Esophagus muscularis mucosa (tissue), 4 donors: ENCODE results near the gene CDK5RAP2. TPM values are rescaled to one million over a fixed set of nuclear protein-coding genes. Genes with fewer than 3 reads are reported as not detected.

Experiments
- DNase-seq: peaks from one replicate; pipeline ENCODE4 v3.0.0-alpha.2; 2017; ENCODE audit errors: extremely low spot score
- H3K27ac ChIP-seq, 4 donors: fragments of 200-600 bp; sonication (generic); replicated peaks in 1 of 4; 1 replicate in 3 of 4; 2 replicates in 1 of 4; pipeline ENCODE4 v1.5.1; 2016 to 2019; ENCODE audit warnings: mild to moderate bottlenecking in 1 of 4
- H3K27me3 ChIP-seq, 4 donors: fragments of 200-600 bp; sonication (generic); one replicate each; pipeline versions ENCODE4 v1.5.1 to v1.6.0; 2016 to 2019
- H3K36me3 ChIP-seq, 4 donors: fragments of 200-600 bp; sonication (generic); one replicate each; pipeline ENCODE4 v1.5.1; 2016 to 2019
- H3K4me1 ChIP-seq, 4 donors: fragments of 200-600 bp; sonication (generic); one replicate each; pipeline ENCODE4 v1.5.1; 2016 to 2019
- H3K4me3 ChIP-seq, 4 donors: fragments of 200-600 bp; sonication (generic); 1 replicate in 2 of 4; 2 replicates in 2 of 4; pipeline ENCODE4 v1.5.1; 2016 to 2019; ENCODE audit warnings: mild to moderate bottlenecking in 4 of 4, moderate library complexity in 1 of 4
- H3K9me3 ChIP-seq, 4 donors: fragments of 200-600 bp; sonication (generic); 1 replicate in 3 of 4; 2 replicates in 1 of 4; pipeline ENCODE4 v1.5.1; 2016 to 2019
- EP300 ChIP-seq: sonication (generic); formaldehyde crosslinking; IDR thresholded peaks from one replicate; pipeline ENCODE4 v1.6.1; 2017; ENCODE audit warnings: antibody characterized with exemption
- POLR2A ChIP-seq: fragments of 450-650 bp; IDR thresholded peaks from one replicate; pipeline ENCODE4 v1.6.1; 2017; ENCODE audit warnings: antibody characterized with exemption, moderate library complexity, mild to moderate bottlenecking, low read depth
- POLR2AphosphoS5 ChIP-seq, 2 donors: sonication (generic); formaldehyde crosslinking; IDR thresholded peaks; one replicate each; pipeline ENCODE4 v1.6.1; 2017; ENCODE audit warnings: antibody characterized with exemption in 2 of 2
- WGBS: methylation state at CpG from one replicate; pipeline ENCODE4 v1.1.5; 2018; 5-methylcytosine and 5-hydroxymethylcytosine counted together
- intact Hi-C: fragments of 100-400 bp; cut with DNase I; formaldehyde crosslinking; loops from one replicate; pipeline ENCODE4 v1.15.1; 2023
- total RNA-seq, 4 donors: library from RNA; depleted of rRNA; stranded (reverse); fragments of >200 nt; gene quantifications; one replicate each; pipeline versions ENCODE4 v1.1.0 to v1.2.1, GENCODE V29; 2016
- TF ChIP-seq, protein P1 (sequence below), 3 experiments: fragments of 200-600 bp in 2 of 3; fragments of 450-650 bp in 1 of 3; sonication (generic) in 2 of 3; IDR thresholded peaks; one replicate each; pipeline ENCODE4 v1.5.1; 2017 to 2019; ENCODE audit warnings: antibody characterized with exemption in 3 of 3, mild to moderate bottlenecking in 2 of 3, moderate library complexity in 1 of 3

CDK5RAP2 gene
- total RNA-seq, 4 donors from 2014 or later, result 34.6 to 38.6 (median 36.7) TPM

DNA sequence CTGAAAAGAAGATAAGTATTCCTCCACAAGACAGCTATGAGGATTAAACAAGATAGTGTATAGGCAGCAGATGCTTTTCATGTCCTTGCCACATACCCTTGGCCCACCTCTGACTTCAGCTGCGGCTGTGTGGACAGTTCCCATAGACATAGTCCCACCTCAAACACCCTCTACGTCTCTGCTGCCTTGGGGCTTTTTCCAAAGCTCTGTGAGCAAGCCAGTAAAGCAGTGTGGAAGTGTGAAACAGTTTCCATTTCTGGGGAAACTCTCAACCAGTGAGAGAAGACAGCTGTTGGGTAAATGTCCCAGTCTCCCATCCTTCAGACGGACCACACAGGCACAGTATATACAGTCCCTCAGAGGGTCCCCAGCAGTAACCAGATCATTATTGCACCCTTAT lies 125.5 kb downstream of the CDK5RAP2 start:
- Histone ChIP-seq H3K36me3 (peaks cover 30 to 80% (median 58%) of the 10 kb centered on the region in 4 donors), H3K4me3 (no peak overlapping the region), H3K27me3 (no peaks in the 10 kb centered on the region), H3K9me3 (peaks cover 0 to 5% (median 1%) of the 10 kb centered on the region in 4 donors), H3K4me1 (no peaks in the 10 kb centered on the region), H3K27ac (no peak overlapping the region)
- intact Hi-C loops, result no loop called here
- no peak for DNase-seq
- TF ChIP-seq EP300, result no peak
- TF ChIP-seq POLR2AphosphoS5 (IDR thresholded peaks at IDR 0.05), result no peak
- TF ChIP-seq POLR2A, result no peak
- TF ChIP-seq, protein P1, sequence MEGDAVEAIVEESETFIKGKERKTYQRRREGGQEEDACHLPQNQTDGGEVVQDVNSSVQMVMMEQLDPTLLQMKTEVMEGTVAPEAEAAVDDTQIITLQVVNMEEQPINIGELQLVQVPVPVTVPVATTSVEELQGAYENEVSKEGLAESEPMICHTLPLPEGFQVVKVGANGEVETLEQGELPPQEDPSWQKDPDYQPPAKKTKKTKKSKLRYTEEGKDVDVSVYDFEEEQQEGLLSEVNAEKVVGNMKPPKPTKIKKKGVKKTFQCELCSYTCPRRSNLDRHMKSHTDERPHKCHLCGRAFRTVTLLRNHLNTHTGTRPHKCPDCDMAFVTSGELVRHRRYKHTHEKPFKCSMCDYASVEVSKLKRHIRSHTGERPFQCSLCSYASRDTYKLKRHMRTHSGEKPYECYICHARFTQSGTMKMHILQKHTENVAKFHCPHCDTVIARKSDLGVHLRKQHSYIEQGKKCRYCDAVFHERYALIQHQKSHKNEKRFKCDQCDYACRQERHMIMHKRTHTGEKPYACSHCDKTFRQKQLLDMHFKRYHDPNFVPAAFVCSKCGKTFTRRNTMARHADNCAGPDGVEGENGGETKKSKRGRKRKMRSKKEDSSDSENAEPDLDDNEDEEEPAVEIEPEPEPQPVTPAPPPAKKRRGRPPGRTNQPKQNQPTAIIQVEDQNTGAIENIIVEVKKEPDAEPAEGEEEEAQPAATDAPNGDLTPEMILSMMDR (IDR thresholded peaks at IDR 0.05), result no peak
- WGBS, result 78% methylated on average over 3 of the region's 3 CpGs

DNA sequence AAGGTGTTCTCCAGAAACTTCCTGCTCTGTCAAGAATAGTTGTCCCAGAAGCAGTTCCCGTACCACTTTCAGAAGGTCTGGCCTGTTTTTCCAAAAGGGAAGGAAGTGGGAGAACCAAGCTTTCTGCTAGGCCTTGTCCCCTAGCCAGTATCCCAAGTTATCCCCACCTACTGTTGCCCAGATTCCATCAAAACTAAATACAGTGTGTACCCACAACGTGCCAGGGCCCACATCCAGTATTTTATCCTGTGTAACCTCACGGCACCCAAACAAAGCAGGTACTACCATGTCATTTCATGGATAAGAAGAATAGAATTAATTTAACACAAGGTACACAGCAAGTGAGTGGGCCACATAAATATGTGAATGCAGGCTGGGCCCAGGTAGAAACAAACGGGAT lies 126.2 kb downstream of the CDK5RAP2 start:
- DNase-seq, result no peak
- Histone ChIP-seq H3K27me3 (no peaks in the 10 kb centered on the region), H3K27ac (no peak overlapping the region), H3K9me3 (peaks cover 0 to 5% (median 1%) of the 10 kb centered on the region in 4 donors), H3K4me3 (no peak overlapping the region), H3K36me3 (peaks cover 30 to 79% (median 56%) of the 10 kb centered on the region in 4 donors), H3K4me1 (no peaks in the 10 kb centered on the region)
- TF ChIP-seq POLR2A (no peak), POLR2AphosphoS5 (IDR thresholded peaks at IDR 0.05) (no peak), EP300 (no peak)
- TF ChIP-seq, protein P1 (IDR thresholded peaks at IDR 0.05), result no peak
- intact Hi-C loops, result no loop called here
- 94% methylated on average over 4 of the region's 4 CpGs for WGBS

DNA sequence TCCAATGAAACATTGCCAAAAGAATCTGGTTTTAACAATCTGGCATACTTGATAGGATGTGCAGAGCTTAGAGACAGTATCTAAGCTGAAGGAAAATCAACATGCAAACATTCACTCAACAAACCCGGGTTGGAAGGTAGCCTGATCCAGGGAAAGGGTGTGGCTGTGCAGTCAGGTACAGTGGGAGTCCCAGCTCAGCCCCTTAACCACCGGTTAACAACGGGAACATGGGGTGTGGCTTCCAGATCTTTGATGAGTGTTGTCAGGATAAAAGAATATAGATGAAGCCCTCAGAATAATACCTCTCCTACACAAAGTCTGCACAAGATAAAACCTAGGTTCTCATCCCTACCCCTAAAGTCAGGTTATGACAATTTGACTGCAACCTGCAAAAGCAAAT lies 127.3 kb downstream of the CDK5RAP2 start:
- Histone ChIP-seq H3K9me3 (peaks cover 0 to 5% (median 1%) of the 10 kb centered on the region in 4 donors), H3K27me3 (no peaks in the 10 kb centered on the region), H3K27ac (no peak overlapping the region), H3K4me1 (no peaks in the 10 kb centered on the region), H3K4me3 (no peak overlapping the region), H3K36me3 (peaks cover 25 to 76% (median 45%) of the 10 kb centered on the region in 4 donors)
- intact Hi-C loops, result no loop called here
- no peak for TF ChIP-seq POLR2A
- TF ChIP-seq, protein P1 (IDR thresholded peaks at IDR 0.05), result no peak
- TF ChIP-seq POLR2AphosphoS5 (IDR thresholded peaks at IDR 0.05), result no peak
- no peak for TF ChIP-seq EP300
- DNase-seq, result no peak
- WGBS, result 82% methylated on average over 3 of the region's 3 CpGs

DNA sequence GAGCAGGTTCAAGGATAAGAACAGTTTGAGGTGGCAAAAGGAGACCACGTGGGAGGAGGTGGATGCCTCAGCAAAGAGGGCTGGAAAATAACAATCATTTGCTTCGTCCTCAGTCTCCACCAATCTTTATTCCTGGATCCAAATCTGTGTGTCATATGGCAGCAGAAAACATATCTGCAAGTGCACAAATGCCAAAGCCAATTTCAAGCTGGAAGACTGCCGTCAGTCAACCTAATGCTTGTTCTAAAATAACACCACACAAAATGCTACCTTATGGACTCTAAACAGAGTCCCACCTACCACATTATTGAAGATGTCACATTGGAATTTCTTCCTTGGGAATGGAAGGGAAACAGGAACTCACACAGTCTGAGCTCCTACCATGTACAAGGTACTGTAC lies 129.1 kb downstream of the CDK5RAP2 start:
- H3K4me1 ChIP-seq, result no peaks in the 10 kb centered on the region
- TF ChIP-seq POLR2A (no peak), EP300 (no peak), POLR2AphosphoS5 (IDR thresholded peaks at IDR 0.05) (no peak)
- TF ChIP-seq, protein P1 (IDR thresholded peaks at IDR 0.05), result no peak
- peaks cover 0 to under 1% (median 0%) of the 10 kb centered on the region in 4 donors for H3K9me3 ChIP-seq
- intact Hi-C loops, result no loop called here
- no peaks in the 10 kb centered on the region for H3K27me3 ChIP-seq
- peaks cover 17 to 76% (median 37%) of the 10 kb centered on the region in 4 donors for H3K36me3 ChIP-seq
- H3K27ac ChIP-seq, result no peak overlapping the region
- no peak for DNase-seq
- WGBS, result 81% methylated on average over 3 of the region's 3 CpGs
- no peak overlapping the region for H3K4me3 ChIP-seq

DNA sequence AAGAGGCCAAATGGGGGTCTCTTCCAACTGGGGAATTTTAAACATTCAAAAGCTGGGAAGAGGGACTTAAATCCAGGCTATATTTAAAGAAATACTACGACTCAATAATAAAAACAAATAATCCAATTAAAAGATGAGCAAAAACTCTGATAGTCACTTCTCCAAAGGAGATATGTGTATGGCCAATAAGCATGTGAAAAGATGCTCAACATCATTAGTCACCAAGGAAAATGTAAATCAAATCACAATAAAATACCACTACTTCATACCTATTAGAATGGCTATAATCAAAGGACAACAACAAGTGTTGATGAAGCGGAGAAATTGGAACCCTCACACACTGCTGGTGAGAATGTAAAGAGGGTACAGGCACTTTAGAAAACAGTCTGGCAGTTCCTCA lies 130.4 kb downstream of the CDK5RAP2 start:
- Histone ChIP-seq H3K36me3 (peaks cover 14 to 75% (median 37%) of the 10 kb centered on the region in 4 donors), H3K4me1 (no peaks in the 10 kb centered on the region), H3K27me3 (no peaks in the 10 kb centered on the region), H3K9me3 (no peaks in the 10 kb centered on the region), H3K27ac (no peak overlapping the region), H3K4me3 (no peak overlapping the region)
- 90% methylated on average over 2 of the region's 2 CpGs for WGBS
- TF ChIP-seq POLR2AphosphoS5 (IDR thresholded peaks at IDR 0.05), result no peak
- TF ChIP-seq, protein P1 (IDR thresholded peaks at IDR 0.05), result no peak
- TF ChIP-seq POLR2A, result no peak
- intact Hi-C loops, result no loop called here
- no peak for DNase-seq
